H9 (cell line): ENCODE data around the gene SLC35B4. TPM values are rescaled to one million over a fixed set of nuclear protein-coding genes. Genes with fewer than 3 reads are reported as not detected.

Experiments used
- DNase-seq: peaks from one replicate; pipeline ENCODE4 v3.0.0-alpha.2; 2017
- H2AFZ ChIP-seq: one replicate; pipeline ENCODE4 v1.6.1; 2013; ENCODE audit warnings: mild to moderate bottlenecking, low read length, control low read depth, moderate library complexity
- H2AK5ac ChIP-seq: 2 replicates; pipeline ENCODE4 v1.6.1; 2013; ENCODE audit warnings: low read length, control low read depth, mixed read lengths; ENCODE audit not compliant: insufficient read length
- H2BK120ac ChIP-seq: one replicate; pipeline ENCODE4 v1.6.1; 2013; ENCODE audit warnings: low read depth, mild to moderate bottlenecking, low read length, control low read depth, inconsistent platforms; ENCODE audit not compliant: poor library complexity, severe bottlenecking
- H2BK12ac ChIP-seq: 2 replicates; pipeline ENCODE4 v1.6.1; 2013; ENCODE audit warnings: low read length, control low read depth, mixed read lengths, low read depth; ENCODE audit not compliant: insufficient read length
- H2BK15ac ChIP-seq: 2 replicates; pipeline ENCODE4 v1.6.1; 2013; ENCODE audit warnings: low read depth, low read length, control low read depth
- H2BK20ac ChIP-seq: one replicate; pipeline ENCODE4 v1.6.1; 2013; ENCODE audit warnings: low read depth, mild to moderate bottlenecking, low read length, control low read depth, inconsistent platforms; ENCODE audit not compliant: poor library complexity, severe bottlenecking
- H2BK5ac ChIP-seq: 2 replicates; pipeline ENCODE4 v1.6.1; 2013; ENCODE audit warnings: low read length, control low read depth, mixed read lengths; ENCODE audit not compliant: insufficient read length
- H3K14ac ChIP-seq: 2 replicates; pipeline ENCODE4 v1.6.1; 2013; ENCODE audit warnings: low read length, control low read depth; ENCODE audit not compliant: insufficient read depth
- H3K18ac ChIP-seq: 2 replicates; pipeline ENCODE4 v1.6.1; 2013; ENCODE audit warnings: low read depth, mild to moderate bottlenecking, mixed read lengths, low read length, control low read depth; ENCODE audit not compliant: insufficient read length
- H3K23ac ChIP-seq: 2 replicates; pipeline ENCODE4 v1.6.1; 2013; ENCODE audit warnings: low read length, control low read depth, mixed read lengths, low read depth; ENCODE audit not compliant: insufficient read length
- H3K23me2 ChIP-seq: 2 replicates; pipeline ENCODE4 v1.6.1; 2013; ENCODE audit warnings: low read depth, mild to moderate bottlenecking, mixed read lengths, low read length, control low read depth; ENCODE audit not compliant: insufficient read length, poor library complexity, severe bottlenecking
- H3K27ac ChIP-seq: 2 replicates; pipeline ENCODE4 v1.5.1; 2013; ENCODE audit warnings: low read length, control low read depth, mixed read lengths, low read depth; ENCODE audit not compliant: insufficient read length
- H3K27me3 ChIP-seq: 2 replicates; pipeline ENCODE4 v1.6.1; 2013; ENCODE audit warnings: low read length, control low read depth, inconsistent platforms; ENCODE audit not compliant: insufficient read depth
- H3K4ac ChIP-seq: 2 replicates; pipeline ENCODE4 v1.6.1; 2013; ENCODE audit warnings: low read depth, mild to moderate bottlenecking, control low read depth, inconsistent platforms, low read length, moderate library complexity
- H3K4me1 ChIP-seq: 2 replicates; pipeline ENCODE4 v1.6.1; 2013; ENCODE audit warnings: low read length, control low read depth, inconsistent platforms; ENCODE audit not compliant: insufficient read depth
- H3K4me2 ChIP-seq: 2 replicates; pipeline ENCODE4 v1.6.1; 2013; ENCODE audit warnings: low read length, control low read depth, mixed read lengths; ENCODE audit not compliant: insufficient read length, insufficient read depth
- H3K56ac ChIP-seq: 2 replicates; pipeline ENCODE4 v1.6.1; 2013; ENCODE audit warnings: low read depth, mild to moderate bottlenecking, mixed read lengths, low read length, control low read depth; ENCODE audit not compliant: insufficient read length
- H3K79me1 ChIP-seq: 2 replicates; pipeline ENCODE4 v1.6.1; 2013; ENCODE audit warnings: low read depth, mild to moderate bottlenecking, moderate library complexity, low read length, control low read depth, inconsistent platforms; ENCODE audit not compliant: insufficient read depth, poor library complexity, severe bottlenecking
- H3K79me2 ChIP-seq: 2 replicates; pipeline ENCODE4 v1.6.1; 2013; ENCODE audit warnings: low read length, control low read depth, inconsistent platforms; ENCODE audit not compliant: insufficient read depth
- H3K9ac ChIP-seq: 2 replicates; pipeline ENCODE4 v1.6.1; 2013; ENCODE audit warnings: low read length, control low read depth, mixed read lengths; ENCODE audit not compliant: insufficient read length; ENCODE audit errors: extremely low read depth
- H3K9me3 ChIP-seq: one replicate; pipeline ENCODE4 v1.6.1; 2013; ENCODE audit warnings: low read depth, low read length, inconsistent platforms; ENCODE audit not compliant: control insufficient read depth
- H3T11ph ChIP-seq: one replicate; pipeline ENCODE4 v1.6.1; 2013; ENCODE audit warnings: mild to moderate bottlenecking, low read length, control low read depth, inconsistent platforms
- H4K20me1 ChIP-seq: one replicate; pipeline ENCODE4 v1.6.1; 2013; ENCODE audit not compliant: control insufficient read depth, insufficient read length, insufficient read depth
- H4K5ac ChIP-seq: 2 replicates; pipeline ENCODE4 v1.6.1; 2013; ENCODE audit warnings: low read depth, mild to moderate bottlenecking, mixed read lengths, low read length, control low read depth; ENCODE audit not compliant: insufficient read length
- H4K8ac ChIP-seq: replicated peaks from 2 replicates; pipeline ENCODE4 v1.6.1; 2013; ENCODE audit warnings: low read length, control low read depth, mixed read lengths, low read depth; ENCODE audit not compliant: insufficient read length
- H4K91ac ChIP-seq: 2 replicates; pipeline ENCODE4 v1.6.1; 2013; ENCODE audit warnings: low read depth, mild to moderate bottlenecking, moderate library complexity, mixed read lengths, low read length, control low read depth; ENCODE audit not compliant: insufficient read length
- H3K27ac Mint-ChIP-seq, 3 experiments: 2 replicates in 2 of 3; 3 replicates in 1 of 3; pipeline ENCODE4 v1.8.0; 2020 to 2021; ENCODE audit warnings: mixed read lengths in 3 of 3, mild to moderate bottlenecking in 1 of 3, moderate library complexity in 1 of 3
- H3K27me3 Mint-ChIP-seq: 2 replicates; pipeline ENCODE4 v1.8.0; 2021; ENCODE audit warnings: low read depth, mild to moderate bottlenecking, moderate library complexity, mixed read lengths
- H3K36me3 Mint-ChIP-seq, 3 experiments: 2 replicates in 2 of 3; 3 replicates in 1 of 3; pipeline ENCODE4 v1.8.0; 2020 to 2021; ENCODE audit warnings: low read depth in 3 of 3, mixed read lengths in 3 of 3; ENCODE audit not compliant: insufficient read depth in 1 of 3
- H3K4me1 Mint-ChIP-seq, 2 experiments: 2 replicates each; pipeline ENCODE4 v1.8.0; 2020; ENCODE audit warnings: mixed read lengths in 2 of 2
- H3K4me3 Mint-ChIP-seq, 2 experiments: 2 replicates in 1 of 2; 3 replicates in 1 of 2; pipeline ENCODE4 v1.8.0; 2020 to 2021; ENCODE audit warnings: mild to moderate bottlenecking in 2 of 2, mixed read lengths in 2 of 2, moderate library complexity in 1 of 2
- H3K9me3 Mint-ChIP-seq, 2 experiments: 2 replicates in 1 of 2; 3 replicates in 1 of 2; pipeline ENCODE4 v1.8.0; 2020; ENCODE audit warnings: mild to moderate bottlenecking in 2 of 2, mixed read lengths in 2 of 2, moderate library complexity in 1 of 2
- WGBS: extraction: QIAGEN DNeasy Blood & Tissue Kit; methylation state at CpG from one replicate; pipeline ENCODE4 v1.1.7; 2013; ENCODE audit warnings: missing lambda C conversion rate, low lambda C conversion rate, mixed read lengths; ENCODE audit not compliant: insufficient read length; ENCODE audit errors: extremely low coverage; 5-methylcytosine and 5-hydroxymethylcytosine counted together
- total RNA-seq: library from RNA; stranded (reverse); gene quantifications from 2 replicates; pipeline ENCODE4 v1.2.1, GENCODE V29; 2021
- TF ChIP-seq, protein P1 (sequence below): fragments of 200-600 bp; sonication (generic); conservative IDR thresholded peaks from 3 replicates; pipeline ENCODE4 v1.8.0; 2021; ENCODE audit warnings: antibody characterized with exemption, mild to moderate bottlenecking

Gene SLC35B4
- total RNA-seq, 1 experiment from 2014 or later, result 33.4 TPM

DNA sequence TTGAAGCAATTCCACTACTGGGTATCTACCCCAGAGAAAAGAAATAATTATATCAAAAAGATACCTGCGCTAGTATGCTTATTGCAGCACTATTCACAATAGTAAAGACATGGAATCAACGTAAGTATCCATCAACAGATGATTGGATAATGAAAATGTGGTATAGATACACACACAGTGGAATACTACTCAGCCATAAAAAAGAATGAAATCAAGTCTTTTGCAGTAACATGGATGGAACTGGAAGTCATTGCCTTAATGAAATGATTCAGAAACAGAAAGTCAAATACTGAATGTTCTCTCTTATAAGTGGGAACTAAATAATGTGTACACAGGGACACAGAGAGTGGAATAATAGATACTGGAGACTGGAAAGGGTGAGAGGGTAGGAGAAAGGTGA lies 7.4 kb upstream of the SLC35B4 start:
- H3K9ac ChIP-seq, result no peak overlapping the region
- no peak overlapping the region for H3K27ac ChIP-seq
- no peak overlapping the region for H3K4me2 ChIP-seq
- no peak overlapping the region for H2BK120ac ChIP-seq
- no CpG with 5 or more reads among the region's 2 CpGs for WGBS
- H2BK12ac ChIP-seq, result no peak overlapping the region
- no peaks in the 10 kb centered on the region for H3K9me3 ChIP-seq
- H2AFZ ChIP-seq, result no peak overlapping the region
- no peak overlapping the region for H4K91ac ChIP-seq
- Mint-ChIP-seq H3K4me3 (no peak overlapping the region), H3K27me3 (peaks cover 5% of the 10 kb centered on the region), H3K36me3 (no peaks in the 10 kb centered on the region), H3K9me3 (no peaks in the 10 kb centered on the region; a peak in 1 of 5 replicates), H3K27ac (no peak overlapping the region), H3K4me1 (no peaks in the 10 kb centered on the region)
- no peak overlapping the region for H2BK15ac ChIP-seq
- no peak overlapping the region for H3T11ph ChIP-seq
- H2BK20ac ChIP-seq, result no peak overlapping the region
- H3K18ac ChIP-seq, result no peak overlapping the region
- H3K79me1 ChIP-seq, result no peaks in the 10 kb centered on the region
- no peaks in the 10 kb centered on the region for H4K20me1 ChIP-seq
- no peak overlapping the region for H2BK5ac ChIP-seq
- H3K23ac ChIP-seq, result no peak overlapping the region
- no peak overlapping the region for H3K14ac ChIP-seq
- H3K4ac ChIP-seq, result no peak overlapping the region
- H3K56ac ChIP-seq, result no peak overlapping the region
- H4K8ac ChIP-seq, result no peak overlapping the region
- H2AK5ac ChIP-seq, result no peak overlapping the region
- H3K27me3 ChIP-seq, result no peaks in the 10 kb centered on the region
- DNase-seq, result no peak
- H4K5ac ChIP-seq, result no peak overlapping the region
- TF ChIP-seq, protein P1, sequence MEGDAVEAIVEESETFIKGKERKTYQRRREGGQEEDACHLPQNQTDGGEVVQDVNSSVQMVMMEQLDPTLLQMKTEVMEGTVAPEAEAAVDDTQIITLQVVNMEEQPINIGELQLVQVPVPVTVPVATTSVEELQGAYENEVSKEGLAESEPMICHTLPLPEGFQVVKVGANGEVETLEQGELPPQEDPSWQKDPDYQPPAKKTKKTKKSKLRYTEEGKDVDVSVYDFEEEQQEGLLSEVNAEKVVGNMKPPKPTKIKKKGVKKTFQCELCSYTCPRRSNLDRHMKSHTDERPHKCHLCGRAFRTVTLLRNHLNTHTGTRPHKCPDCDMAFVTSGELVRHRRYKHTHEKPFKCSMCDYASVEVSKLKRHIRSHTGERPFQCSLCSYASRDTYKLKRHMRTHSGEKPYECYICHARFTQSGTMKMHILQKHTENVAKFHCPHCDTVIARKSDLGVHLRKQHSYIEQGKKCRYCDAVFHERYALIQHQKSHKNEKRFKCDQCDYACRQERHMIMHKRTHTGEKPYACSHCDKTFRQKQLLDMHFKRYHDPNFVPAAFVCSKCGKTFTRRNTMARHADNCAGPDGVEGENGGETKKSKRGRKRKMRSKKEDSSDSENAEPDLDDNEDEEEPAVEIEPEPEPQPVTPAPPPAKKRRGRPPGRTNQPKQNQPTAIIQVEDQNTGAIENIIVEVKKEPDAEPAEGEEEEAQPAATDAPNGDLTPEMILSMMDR, result no peak
- no peaks in the 10 kb centered on the region for H3K4me1 ChIP-seq
- H3K79me2 ChIP-seq, result no peaks in the 10 kb centered on the region
- H3K23me2 ChIP-seq, result no peaks in the 10 kb centered on the region
